HCT116 (cell line): ENCODE results near the gene RBPJ.

Experiments used
- CEBPB ChIP-seq: IDR thresholded peaks from 2 replicates; pipeline ENCODE4 v1.6.1; 2012; ENCODE audit warnings: low read depth
- ELF1 ChIP-seq: IDR thresholded peaks from 2 replicates; pipeline ENCODE4 v1.6.1; 2012; ENCODE audit warnings: low read depth, borderline replicate concordance
- EZH2 ChIP-seq: fragments of 200-600 bp; sonication (generic); IDR thresholded peaks from 2 replicates; pipeline ENCODE4 v1.6.1; 2017; ENCODE audit warnings: antibody characterized with exemption, mixed run types
- EZH2phosphoT487 ChIP-seq: fragments of 200-600 bp; IDR thresholded peaks from 2 replicates; pipeline ENCODE4 v1.6.1; 2018; ENCODE audit warnings: antibody characterized with exemption, borderline replicate concordance
- FOSL1 ChIP-seq: IDR thresholded peaks from 2 replicates; pipeline ENCODE4 v1.6.1; 2012; ENCODE audit warnings: low read depth
- JUND ChIP-seq: IDR thresholded peaks from 2 replicates; pipeline ENCODE4 v1.6.1; 2012
- POLR2A ChIP-seq: IDR thresholded peaks from 2 replicates; pipeline ENCODE4 v1.7.0; 2011; ENCODE audit warnings: borderline replicate concordance; ENCODE audit not compliant: insufficient read depth, insufficient read length; ENCODE audit errors: extremely low read depth
- POLR2AphosphoS5 ChIP-seq: IDR thresholded peaks from 2 replicates; pipeline ENCODE4 v1.6.1; 2011; ENCODE audit warnings: mild to moderate bottlenecking, low read depth, low read length, moderate library complexity
- RAD21 ChIP-seq: IDR thresholded peaks from 2 replicates; pipeline ENCODE4 v1.6.1; 2012; ENCODE audit warnings: low read depth, mild to moderate bottlenecking
- ZNF274 ChIP-seq: fragments of 200-500 bp; sonication (Bioruptor generic); IDR thresholded peaks from 2 replicates; pipeline ENCODE4 v1.6.1; 2014; ENCODE audit warnings: mild to moderate bottlenecking, low read depth, low read length, inconsistent platforms
- TF ChIP-seq, protein P1 (sequence below), 3 experiments: fragments of 200-600 bp in 1 of 3; sonication (generic) in 1 of 3; IDR thresholded peaks in 2 of 3; conservative IDR thresholded peaks in 1 of 3; 2 replicates each; pipeline ENCODE4 v1.5.1; 2012 to 2017; ENCODE audit warnings: low read depth in 2 of 3, low read length in 2 of 3, antibody characterized with exemption in 1 of 3, borderline replicate concordance in 1 of 3, control low read depth in 1 of 3, mild to moderate bottlenecking in 1 of 3, mixed read lengths in 1 of 3, mixed run types in 1 of 3, moderate library complexity in 1 of 3; ENCODE audit not compliant: insufficient read depth in 1 of 3
- TF ChIP-seq, protein P2 (sequence below): IDR thresholded peaks from 2 replicates; pipeline ENCODE4 v1.6.1; 2012
- TF ChIP-seq, protein P3 (sequence below): IDR thresholded peaks from 2 replicates; pipeline ENCODE4 v1.6.1; 2012

DNA sequence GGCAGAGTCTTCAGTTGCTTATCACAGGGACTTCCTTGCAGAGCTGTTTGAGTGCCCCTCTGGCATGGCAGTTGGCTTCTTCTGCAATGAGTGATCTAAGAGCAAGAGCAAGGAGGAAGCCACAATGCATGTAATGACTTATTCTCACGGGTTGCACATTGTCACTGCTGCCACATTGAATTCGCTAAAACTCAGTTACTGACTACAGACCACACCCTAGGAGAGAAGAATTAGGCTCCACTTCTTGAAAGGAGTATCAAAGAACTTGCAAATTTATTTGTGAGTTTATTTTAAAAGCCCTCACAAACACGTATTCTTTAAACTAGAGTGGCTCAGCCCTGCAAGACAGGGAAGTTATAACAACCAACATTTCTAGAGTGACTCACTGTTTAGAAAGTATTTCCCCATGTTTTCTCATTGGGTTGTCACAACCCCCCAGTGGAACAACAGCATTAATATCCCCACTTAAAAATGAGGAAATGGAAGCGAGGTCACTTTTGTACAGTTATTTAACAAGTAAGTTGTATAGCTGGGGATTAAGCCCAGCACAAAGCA lies 32.4 kb upstream of the RBPJ start:
- TF ChIP-seq, protein P1, sequence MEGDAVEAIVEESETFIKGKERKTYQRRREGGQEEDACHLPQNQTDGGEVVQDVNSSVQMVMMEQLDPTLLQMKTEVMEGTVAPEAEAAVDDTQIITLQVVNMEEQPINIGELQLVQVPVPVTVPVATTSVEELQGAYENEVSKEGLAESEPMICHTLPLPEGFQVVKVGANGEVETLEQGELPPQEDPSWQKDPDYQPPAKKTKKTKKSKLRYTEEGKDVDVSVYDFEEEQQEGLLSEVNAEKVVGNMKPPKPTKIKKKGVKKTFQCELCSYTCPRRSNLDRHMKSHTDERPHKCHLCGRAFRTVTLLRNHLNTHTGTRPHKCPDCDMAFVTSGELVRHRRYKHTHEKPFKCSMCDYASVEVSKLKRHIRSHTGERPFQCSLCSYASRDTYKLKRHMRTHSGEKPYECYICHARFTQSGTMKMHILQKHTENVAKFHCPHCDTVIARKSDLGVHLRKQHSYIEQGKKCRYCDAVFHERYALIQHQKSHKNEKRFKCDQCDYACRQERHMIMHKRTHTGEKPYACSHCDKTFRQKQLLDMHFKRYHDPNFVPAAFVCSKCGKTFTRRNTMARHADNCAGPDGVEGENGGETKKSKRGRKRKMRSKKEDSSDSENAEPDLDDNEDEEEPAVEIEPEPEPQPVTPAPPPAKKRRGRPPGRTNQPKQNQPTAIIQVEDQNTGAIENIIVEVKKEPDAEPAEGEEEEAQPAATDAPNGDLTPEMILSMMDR (IDR thresholded peaks at IDR 0.05 in 2 of 3, conservative IDR thresholded peaks at IDR 0.05 in 1 of 3; ENCODE audit: borderline replicate concordance in 1 of 3, insufficient read depth in 1 of 3, low read depth in 2 of 3, low read length in 2 of 3), result no peak
- TF ChIP-seq EZH2phosphoT487 (no peak), EZH2 (no peak), ELF1 (no peak), CEBPB (no peak), POLR2AphosphoS5 (no peak), ZNF274 (no peak), JUND (no peak), RAD21 (no peak), POLR2A (no peak), FOSL1 (no peak)
- TF ChIP-seq, protein P2, sequence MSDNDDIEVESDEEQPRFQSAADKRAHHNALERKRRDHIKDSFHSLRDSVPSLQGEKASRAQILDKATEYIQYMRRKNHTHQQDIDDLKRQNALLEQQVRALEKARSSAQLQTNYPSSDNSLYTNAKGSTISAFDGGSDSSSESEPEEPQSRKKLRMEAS, result no peak
- TF ChIP-seq, protein P3, sequence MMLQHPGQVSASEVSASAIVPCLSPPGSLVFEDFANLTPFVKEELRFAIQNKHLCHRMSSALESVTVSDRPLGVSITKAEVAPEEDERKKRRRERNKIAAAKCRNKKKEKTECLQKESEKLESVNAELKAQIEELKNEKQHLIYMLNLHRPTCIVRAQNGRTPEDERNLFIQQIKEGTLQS, result no peak
